IPS-NIHi11 (cell line): ENCODE measurements around the gene ASB7.
"Not testable (repeated sequence)": the region's sequence is repeated elsewhere in the genome, so short reads cannot be mapped to it uniquely, and the experiment has no call there.

ENCODE experiments used
- DNase-seq: peaks from one replicate; pipeline ENCODE4 v3.0.0; 2012; ENCODE audit warnings: mixed read lengths, low spot score

Gene ASB7

GRCh38 chr15:100651253-100651652 is 48.9 kb downstream of the ASB7 start:
- no peak for DNase-seq

DNA sequence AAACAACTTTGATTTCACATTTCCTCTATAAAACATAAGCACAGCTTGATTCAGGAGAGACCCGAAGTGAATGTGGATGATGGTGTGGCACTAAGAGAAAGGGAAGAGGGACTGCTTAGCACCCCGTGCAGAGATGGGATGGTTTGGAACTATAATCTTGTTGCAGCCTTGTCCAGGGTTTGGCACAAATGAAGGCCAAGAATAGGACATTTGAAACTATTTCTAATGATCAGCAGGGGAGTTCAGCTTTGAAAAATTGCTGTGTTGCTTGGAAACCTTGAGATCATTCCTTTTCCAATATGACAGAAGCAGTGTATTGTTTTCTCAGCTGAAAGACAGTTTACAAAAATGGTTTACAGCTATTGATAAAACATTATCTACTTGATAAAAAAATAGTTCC is 49.7 kb downstream of the ASB7 start:
- DNase-seq, result no peak

- DNase-seq, result no peak
Observed at GRCh38 chr15:100653608-100654007, 51.2 kb downstream of the ASB7 start.

GRCh38 chr15:100658895-100659294 is 56.5 kb downstream of the ASB7 start:
- no peak for DNase-seq

- no peak for DNase-seq
Observed at GRCh38 chr15:100661156-100661555, 58.8 kb downstream of the ASB7 start.

GRCh38 chr15:100663086-100663914 is 60.9 kb downstream of the ASB7 start:
- peak; percentile 68 for DNase-seq

DNA sequence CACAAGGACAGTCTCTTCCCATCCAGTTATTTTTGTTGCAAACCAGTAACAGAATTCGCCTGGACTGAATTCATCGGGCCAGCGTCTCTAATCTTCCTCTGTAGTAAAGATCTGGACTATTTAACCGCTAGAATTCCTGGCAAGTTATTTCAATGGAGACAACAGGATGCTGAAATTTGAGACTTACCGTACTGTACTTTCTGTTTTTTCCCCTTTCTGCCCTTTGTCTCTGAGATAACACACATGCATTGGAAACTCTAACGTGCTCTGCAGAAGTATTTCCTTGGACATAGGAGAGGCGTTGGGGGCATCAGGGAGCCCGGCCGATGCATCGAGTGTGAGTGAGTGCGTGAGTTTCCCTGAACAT is 61.5 kb downstream of the ASB7 start:
- no peak for DNase-seq

DNA sequence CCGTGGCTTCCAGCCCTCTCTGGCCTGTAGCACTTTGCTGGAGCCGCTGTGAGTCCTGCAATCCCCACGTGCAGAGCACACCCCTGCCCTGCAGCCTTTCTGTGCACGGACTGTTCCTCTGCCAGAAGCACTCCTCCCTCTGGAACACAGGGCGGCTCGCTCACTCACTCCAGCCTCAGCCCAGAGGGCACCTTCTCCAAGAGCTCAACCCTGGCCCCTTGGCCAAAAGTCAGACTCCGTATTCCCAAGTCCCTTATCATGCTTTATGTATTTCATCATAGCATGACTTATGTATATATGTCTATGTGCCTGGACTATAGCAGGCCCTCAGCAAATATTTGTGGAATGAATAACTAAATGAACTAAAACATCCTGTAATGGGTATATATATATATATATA is 63.2 kb downstream of the ASB7 start:
- no peak for DNase-seq

GRCh38 chr15:100667405-100668347 is 65.3 kb downstream of the ASB7 start:
- no peak for DNase-seq

DNA sequence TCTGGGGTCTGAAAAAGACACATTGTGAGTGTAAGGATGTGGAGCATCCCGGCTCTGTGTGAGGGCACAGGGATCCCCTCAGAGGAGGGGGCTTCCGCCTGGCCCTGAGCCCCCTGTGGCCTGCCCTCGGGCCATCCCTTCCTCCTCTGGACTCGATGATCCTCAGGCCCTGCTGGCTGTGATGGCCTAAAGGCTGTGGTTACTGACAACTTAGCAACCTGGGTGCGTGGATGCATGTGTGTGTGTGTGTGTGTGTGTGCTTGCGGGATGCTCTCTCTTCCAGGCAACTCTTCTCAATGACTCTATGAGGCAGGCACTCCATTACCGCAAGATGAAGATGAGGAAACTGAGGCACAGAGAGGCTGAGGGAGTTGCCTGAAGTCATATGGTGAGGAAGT is 66.0 kb downstream of the ASB7 start:
- no peak for DNase-seq

GRCh38 chr15:100669260-100669659 is 66.9 kb downstream of the ASB7 start:
- DNase-seq, result no peak

DNA sequence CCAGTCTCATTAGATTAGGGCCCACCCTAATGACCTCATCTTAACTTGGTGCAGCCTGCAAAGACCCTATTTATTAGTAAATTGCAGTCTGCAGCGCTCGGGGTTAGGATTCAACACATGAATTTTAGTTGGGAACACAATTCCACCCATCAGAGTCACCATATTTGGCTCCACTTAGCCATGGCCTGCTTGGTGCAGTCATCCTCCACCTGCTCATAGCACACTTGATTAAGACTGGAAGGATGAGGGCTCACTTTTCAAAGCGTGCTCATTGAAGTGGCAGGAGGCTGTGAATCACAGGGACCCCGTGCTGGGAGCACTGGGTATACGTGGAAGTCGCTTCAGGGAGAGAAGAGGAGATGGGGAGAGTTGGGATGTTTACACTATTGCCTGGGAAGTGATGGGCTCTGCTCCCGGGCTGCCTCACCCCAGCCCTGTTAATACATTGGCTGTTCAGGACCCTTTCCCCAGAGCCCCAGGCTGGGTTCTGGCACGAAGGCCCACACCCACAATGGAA is 68.2 kb downstream of the ASB7 start:
- no peak for DNase-seq

DNA sequence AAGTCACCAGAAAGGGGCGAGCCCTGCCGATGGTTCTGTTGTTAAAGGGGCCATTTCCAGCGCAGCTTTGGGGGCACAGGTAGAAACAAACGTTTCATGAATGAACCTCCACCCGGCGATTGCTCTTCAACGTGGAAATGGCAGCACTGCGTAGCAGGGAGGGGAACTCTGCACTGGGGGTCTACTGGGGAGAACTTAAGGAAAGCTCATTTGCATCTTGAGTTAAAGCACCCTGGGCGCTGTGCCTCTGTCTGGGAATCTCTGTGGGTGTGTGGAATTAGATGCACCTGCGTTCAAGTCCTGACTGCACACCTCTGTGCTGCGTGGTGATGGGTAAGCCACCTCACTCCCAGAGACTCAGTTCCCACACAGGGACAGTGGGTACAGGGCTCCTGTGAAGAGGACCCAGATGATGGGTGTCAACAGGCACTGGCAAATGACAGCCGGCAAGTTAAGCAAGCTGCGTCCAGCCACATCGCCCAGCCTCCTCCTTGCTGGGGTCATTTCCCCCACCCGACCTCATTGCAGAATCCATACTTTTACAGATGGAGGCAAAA is 68.8 kb downstream of the ASB7 start:
- DNase-seq, result no peak

DNA sequence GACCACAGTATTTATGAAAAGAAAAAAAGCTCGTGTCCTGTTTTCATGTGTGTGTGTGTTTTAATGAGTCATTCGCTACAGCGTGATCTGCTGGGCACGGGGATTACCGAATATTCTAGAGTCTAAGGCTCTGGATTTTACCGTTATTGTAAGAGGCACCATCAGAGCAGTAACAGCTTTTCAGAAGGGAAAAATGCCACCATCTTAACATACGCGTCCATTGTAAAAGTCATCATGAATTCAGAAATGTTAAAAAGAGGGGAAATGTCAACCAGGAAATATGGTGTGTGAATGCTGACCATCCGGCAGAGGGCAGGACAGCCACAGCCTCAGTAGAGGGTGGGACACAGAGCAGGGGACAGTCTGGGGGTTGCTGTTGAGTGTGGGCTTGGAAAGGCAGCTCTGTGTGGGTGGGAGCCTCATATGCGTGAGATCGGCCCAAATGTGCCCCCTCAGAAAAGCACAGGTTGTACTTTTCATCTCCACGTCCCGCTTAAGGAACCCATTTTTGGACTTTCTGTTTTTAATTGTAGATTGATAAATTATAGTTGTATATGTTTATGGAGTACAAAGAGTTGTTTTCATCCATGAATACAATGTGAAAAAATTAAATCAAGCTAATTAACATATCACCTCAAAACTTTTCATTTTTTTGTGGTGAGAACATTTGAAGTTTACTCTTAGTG is 69.6 kb downstream of the ASB7 start:
- peak; percentile 62 for DNase-seq

GRCh38 chr15:100672959-100673358 is 70.6 kb downstream of the ASB7 start:
- DNase-seq, result no peak

DNA sequence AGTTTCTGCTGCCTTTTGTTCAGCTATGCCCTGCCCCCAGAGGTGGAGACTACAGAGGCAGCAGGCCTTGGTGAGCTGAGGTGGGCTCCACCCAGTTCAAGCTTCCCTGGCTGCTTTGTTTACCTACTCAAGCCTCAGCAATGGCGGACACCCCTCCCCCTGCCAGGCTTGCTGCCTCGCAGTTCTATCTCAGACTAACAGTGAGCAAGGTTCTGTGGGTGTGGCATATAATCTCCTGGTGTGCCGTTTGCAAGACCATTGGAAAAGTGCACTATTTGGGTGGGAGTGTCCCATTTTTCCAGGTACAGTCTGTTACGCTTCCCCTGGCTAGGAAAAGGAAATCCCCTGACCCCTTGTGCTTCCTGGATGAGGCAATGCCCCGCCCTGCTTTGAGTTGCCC is 76.8 kb downstream of the ASB7 start:
- not testable (repeated sequence) for DNase-seq

- DNase-seq, result no peak
Observed at GRCh38 chr15:100680726-100681125, 78.3 kb downstream of the ASB7 start.

DNA sequence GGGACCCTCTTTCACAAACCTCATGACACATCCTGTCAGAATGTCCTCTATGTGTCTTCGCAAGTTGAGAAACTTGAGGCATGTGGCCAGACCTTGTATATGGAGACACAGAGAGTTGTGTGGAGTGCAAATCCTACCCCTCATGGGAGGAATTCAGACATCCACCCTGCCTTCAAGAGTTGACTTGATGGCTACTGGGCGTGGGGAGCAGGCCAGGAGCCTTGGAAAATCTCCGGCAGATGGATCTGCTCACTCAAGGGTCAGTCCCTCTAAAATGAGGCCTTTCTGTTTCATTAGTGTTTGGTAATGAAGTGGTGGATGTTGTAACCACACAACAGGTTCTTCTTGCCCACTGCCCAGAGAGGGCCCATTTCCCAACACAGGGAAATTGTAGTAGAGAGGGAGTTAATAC is 79.0 kb downstream of the ASB7 start:
- no peak for DNase-seq

DNA sequence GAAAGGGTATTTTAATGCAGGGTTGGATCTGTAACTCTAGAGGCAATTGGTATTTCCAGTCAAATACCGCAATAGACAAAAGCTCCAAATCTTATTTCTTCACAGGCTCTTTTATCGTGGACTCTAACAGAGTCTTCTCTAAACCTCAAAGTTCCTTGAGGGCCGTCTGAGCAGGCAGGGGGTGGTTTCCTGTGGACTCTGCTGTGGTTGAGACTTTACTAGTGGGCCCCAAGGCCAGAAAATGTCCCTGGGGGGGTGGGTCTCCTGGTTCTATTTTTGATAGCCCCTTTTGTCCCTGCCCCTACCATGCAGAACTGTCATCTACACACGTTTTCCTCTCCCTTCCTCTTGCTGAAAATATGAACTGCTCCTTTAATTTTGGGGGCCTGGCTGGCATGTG is 80.1 kb downstream of the ASB7 start:
- DNase-seq, result no peak

- DNase-seq, result no peak
Observed at GRCh38 chr15:100683434-100683833, 81.0 kb downstream of the ASB7 start.

GRCh38 chr15:100684591-100684990 is 82.2 kb downstream of the ASB7 start:
- DNase-seq, result no peak
